Measurements from ENCODE around the gene SUMO1. TPM values are rescaled to one million over a fixed set of nuclear protein-coding genes. Genes with fewer than 3 reads are reported as not detected.
A peak's percentile ranks its signal among the peaks of the same experiment; 100 is the strongest.

Gene SUMO1
- total and polyA plus RNA-seq, 2 of the 8 experiments (the other 6 are each of a cell fraction or from before 2014, with no cell fraction given) = 108 to 238 TPM

DNA sequence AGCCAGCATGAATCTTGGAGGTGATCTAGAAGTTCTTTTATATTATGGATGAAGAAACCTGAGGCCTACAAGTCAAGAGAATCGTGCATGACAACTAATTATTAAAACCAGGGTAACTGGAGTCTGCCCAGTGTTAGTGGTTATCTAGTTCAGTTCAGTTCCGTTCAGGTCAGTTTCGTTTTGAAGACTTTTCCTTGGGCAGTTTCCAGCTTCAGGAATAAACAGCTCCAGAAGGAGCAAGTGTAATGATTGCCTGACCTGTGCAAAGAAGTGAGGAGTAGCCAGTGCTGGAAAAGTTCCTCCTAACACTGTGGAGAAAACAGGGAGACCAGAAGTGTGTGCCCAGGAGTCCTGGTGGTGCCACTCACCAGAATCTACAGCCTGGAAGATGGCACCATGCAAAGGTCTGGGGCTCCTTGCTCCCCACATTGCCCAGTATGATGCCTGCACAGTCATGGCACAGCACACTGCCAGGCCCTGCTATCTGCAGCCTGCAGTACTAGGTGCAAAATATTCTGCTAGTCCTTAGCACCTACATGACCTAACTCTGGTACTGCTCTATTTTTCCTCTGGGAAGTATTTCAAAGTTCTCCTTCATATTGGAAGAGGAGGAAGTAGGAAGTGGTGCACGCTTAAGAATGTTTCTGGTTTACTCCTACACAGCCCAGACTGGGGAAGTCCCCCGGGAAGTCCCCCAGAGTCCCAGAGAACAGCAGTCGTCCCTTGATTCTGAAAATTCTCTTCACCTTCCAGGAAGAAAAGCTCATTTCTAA lies 65.8 kb downstream of the SUMO1 start:
- Histone ChIP-seq H3K14ac (ENCODE audit: insufficient read length) (no peak overlapping the region), H3K9ac (replicated peaks in 1 of 4; ENCODE audit: extremely low read depth in 1 of 4, low read depth in 3 of 4, low read length in 3 of 4) (no peak overlapping the region), H2BK20ac (ENCODE audit: low read length) (no peak overlapping the region), H2BK12ac (ENCODE audit: low read depth, low read length) (no peak overlapping the region), H2BK5ac (ENCODE audit: low read depth, low read length) (no peak overlapping the region), H2AFZ (ENCODE audit: low read length) (no peak overlapping the region), H3K23ac (ENCODE audit: insufficient read length) (no peak overlapping the region), H3K4me2 (ENCODE audit: insufficient read depth in 1 of 2, low read depth in 2 of 2, low read length in 2 of 2) (no peak overlapping the region), H3K4me3 (ENCODE audit: extremely low read depth in 1 of 4, insufficient read depth in 2 of 4, low read depth in 3 of 4, low read length in 4 of 4) (no peak overlapping the region), H3K4me1 (replicated peaks in 1 of 4; ENCODE audit: control insufficient read depth in 3 of 4, insufficient read depth in 4 of 4, low read length in 3 of 4) (peaks cover 0 to 7% (median 1%) of the 10 kb centered on the region in 4 experiments; a peak in 2 of 7 replicates), H2BK15ac (ENCODE audit: low read length) (peak overlapping the region; percentile 75; the same call in 1 of the 2 replicates), H4K91ac (replicated peaks; ENCODE audit: insufficient read length, low read length) (peak overlapping the region; percentile 34), H3K23me2 (ENCODE audit: low read depth, low read length) (peaks cover 5% of the 10 kb centered on the region; the same call in 1 of the 2 replicates), H4K5ac (ENCODE audit: insufficient read length, low read depth, low read length) (no peak overlapping the region), H2BK120ac (replicated peaks; ENCODE audit: low read depth, low read length) (no peak overlapping the region), H3K9me3 (ENCODE audit: insufficient read depth in 2 of 2, low read depth in 1 of 2, low read length in 1 of 2) (no peaks in the 10 kb centered on the region), H4K8ac (ENCODE audit: extremely low read depth, insufficient read depth, low read length) (no peak overlapping the region), H3K79me1 (ENCODE audit: low read depth, low read length) (no peaks in the 10 kb centered on the region), H3K27me3 (replicated peaks in 1 of 4; ENCODE audit: control insufficient read depth in 3 of 4, extremely low read depth in 1 of 4, insufficient read depth in 3 of 4, low read length in 3 of 4) (peaks cover 2 to 19% (median 14%) of the 10 kb centered on the region in 4 experiments; a peak in 5 of 7 replicates), H3K56ac (replicated peaks; ENCODE audit: insufficient read length, low read depth, low read length) (no peak overlapping the region), H4K20me1 (replicated peaks in 1 of 2; ENCODE audit: control insufficient read depth in 1 of 2, insufficient read depth in 2 of 2, low read length in 2 of 2) (no peaks in the 10 kb centered on the region), H3K79me2 (ENCODE audit: control insufficient read depth in 1 of 2, insufficient read depth in 2 of 2, low read length in 2 of 2) (no peaks in the 10 kb centered on the region), H3K27ac (ENCODE audit: low read depth, low read length) (no peak overlapping the region), H3K4ac (replicated peaks; ENCODE audit: insufficient read length, low read depth, low read length) (no peak overlapping the region), H2AK5ac (ENCODE audit: low read depth, low read length) (no peak overlapping the region), H3K36me3 (ENCODE audit: control insufficient read depth in 2 of 4, insufficient read depth in 4 of 4, low read length in 3 of 4) (no peaks in the 10 kb centered on the region), H3K18ac (ENCODE audit: extremely low read depth, low read length) (no peak overlapping the region)
- POLR2A ChIA-PET (ENCODE audit: partially characterized antibody) = no interaction called here
- TF ChIP-seq SP1 (IDR thresholded peaks at IDR 0.05; ENCODE audit: low read depth, low read length) (no peak), SRF (IDR thresholded peaks at IDR 0.05; ENCODE audit: low read depth, low read length) (no peak), MAFK (IDR thresholded peaks at IDR 0.05; ENCODE audit: low read depth, low read length) (no peak), BRCA1 (IDR thresholded peaks at IDR 0.05; ENCODE audit: low read depth, low read length) (no peak)
- CTCF ChIA-PET (ENCODE audit: partially characterized antibody) = interaction anchor here (0.5 to 4.3 kb wide), 12 partner anchors 9 to 490 kb away, joined by 3 to 22 read pairs (median 3); no protein-coding TSS in a partner anchor
- WGBS, 2 experiments (ENCODE audit: extremely low coverage in 1 of 2, insufficient coverage in 1 of 2, insufficient read length in 1 of 2, insufficient replicate concordance in 2 of 2, low coverage in 1 of 2, low lambda C conversion rate in 2 of 2, missing lambda C conversion rate in 1 of 2) = 90% methylated on average over 6 of the region's 6 CpGs; no CpG with 5 or more reads in 1 of the 2 experiments
- FAIRE-seq (no peak), DNase-seq (ENCODE audit: low read depth in 1 of 2, low spot score in 2 of 2) (no peak)
